H9 (cell line): ENCODE measurements around the gene HS6ST3. TPM values are rescaled to one million over a fixed set of nuclear protein-coding genes. Genes with fewer than 3 reads are reported as not detected.

Experiments used
- DNase-seq: peaks from one replicate; pipeline ENCODE4 v3.0.0-alpha.2; 2017
- H2AFZ ChIP-seq: one replicate; pipeline ENCODE4 v1.6.1; 2013; ENCODE audit warnings: mild to moderate bottlenecking, low read length, control low read depth, moderate library complexity
- H2AK5ac ChIP-seq: 2 replicates; pipeline ENCODE4 v1.6.1; 2013; ENCODE audit warnings: low read length, control low read depth, mixed read lengths; ENCODE audit not compliant: insufficient read length
- H2BK120ac ChIP-seq: one replicate; pipeline ENCODE4 v1.6.1; 2013; ENCODE audit warnings: low read depth, mild to moderate bottlenecking, low read length, control low read depth, inconsistent platforms; ENCODE audit not compliant: poor library complexity, severe bottlenecking
- H2BK12ac ChIP-seq: 2 replicates; pipeline ENCODE4 v1.6.1; 2013; ENCODE audit warnings: low read length, control low read depth, mixed read lengths, low read depth; ENCODE audit not compliant: insufficient read length
- H2BK15ac ChIP-seq: 2 replicates; pipeline ENCODE4 v1.6.1; 2013; ENCODE audit warnings: low read depth, low read length, control low read depth
- H2BK20ac ChIP-seq: one replicate; pipeline ENCODE4 v1.6.1; 2013; ENCODE audit warnings: low read depth, mild to moderate bottlenecking, low read length, control low read depth, inconsistent platforms; ENCODE audit not compliant: poor library complexity, severe bottlenecking
- H2BK5ac ChIP-seq: 2 replicates; pipeline ENCODE4 v1.6.1; 2013; ENCODE audit warnings: low read length, control low read depth, mixed read lengths; ENCODE audit not compliant: insufficient read length
- H3K14ac ChIP-seq: 2 replicates; pipeline ENCODE4 v1.6.1; 2013; ENCODE audit warnings: low read length, control low read depth; ENCODE audit not compliant: insufficient read depth
- H3K18ac ChIP-seq: 2 replicates; pipeline ENCODE4 v1.6.1; 2013; ENCODE audit warnings: low read depth, mild to moderate bottlenecking, mixed read lengths, low read length, control low read depth; ENCODE audit not compliant: insufficient read length
- H3K23ac ChIP-seq: 2 replicates; pipeline ENCODE4 v1.6.1; 2013; ENCODE audit warnings: low read length, control low read depth, mixed read lengths, low read depth; ENCODE audit not compliant: insufficient read length
- H3K23me2 ChIP-seq: 2 replicates; pipeline ENCODE4 v1.6.1; 2013; ENCODE audit warnings: low read depth, mild to moderate bottlenecking, mixed read lengths, low read length, control low read depth; ENCODE audit not compliant: insufficient read length, poor library complexity, severe bottlenecking
- H3K27ac ChIP-seq: 2 replicates; pipeline ENCODE4 v1.5.1; 2013; ENCODE audit warnings: low read length, control low read depth, mixed read lengths, low read depth; ENCODE audit not compliant: insufficient read length
- H3K27me3 ChIP-seq: 2 replicates; pipeline ENCODE4 v1.6.1; 2013; ENCODE audit warnings: low read length, control low read depth, inconsistent platforms; ENCODE audit not compliant: insufficient read depth
- H3K4ac ChIP-seq: 2 replicates; pipeline ENCODE4 v1.6.1; 2013; ENCODE audit warnings: low read depth, mild to moderate bottlenecking, control low read depth, inconsistent platforms, low read length, moderate library complexity
- H3K4me1 ChIP-seq: 2 replicates; pipeline ENCODE4 v1.6.1; 2013; ENCODE audit warnings: low read length, control low read depth, inconsistent platforms; ENCODE audit not compliant: insufficient read depth
- H3K4me2 ChIP-seq: 2 replicates; pipeline ENCODE4 v1.6.1; 2013; ENCODE audit warnings: low read length, control low read depth, mixed read lengths; ENCODE audit not compliant: insufficient read length, insufficient read depth
- H3K56ac ChIP-seq: 2 replicates; pipeline ENCODE4 v1.6.1; 2013; ENCODE audit warnings: low read depth, mild to moderate bottlenecking, mixed read lengths, low read length, control low read depth; ENCODE audit not compliant: insufficient read length
- H3K79me1 ChIP-seq: 2 replicates; pipeline ENCODE4 v1.6.1; 2013; ENCODE audit warnings: low read depth, mild to moderate bottlenecking, moderate library complexity, low read length, control low read depth, inconsistent platforms; ENCODE audit not compliant: insufficient read depth, poor library complexity, severe bottlenecking
- H3K79me2 ChIP-seq: 2 replicates; pipeline ENCODE4 v1.6.1; 2013; ENCODE audit warnings: low read length, control low read depth, inconsistent platforms; ENCODE audit not compliant: insufficient read depth
- H3K9ac ChIP-seq: 2 replicates; pipeline ENCODE4 v1.6.1; 2013; ENCODE audit warnings: low read length, control low read depth, mixed read lengths; ENCODE audit not compliant: insufficient read length; ENCODE audit errors: extremely low read depth
- H3K9me3 ChIP-seq: one replicate; pipeline ENCODE4 v1.6.1; 2013; ENCODE audit warnings: low read depth, low read length, inconsistent platforms; ENCODE audit not compliant: control insufficient read depth
- H3T11ph ChIP-seq: one replicate; pipeline ENCODE4 v1.6.1; 2013; ENCODE audit warnings: mild to moderate bottlenecking, low read length, control low read depth, inconsistent platforms
- H4K20me1 ChIP-seq: one replicate; pipeline ENCODE4 v1.6.1; 2013; ENCODE audit not compliant: control insufficient read depth, insufficient read length, insufficient read depth
- H4K5ac ChIP-seq: 2 replicates; pipeline ENCODE4 v1.6.1; 2013; ENCODE audit warnings: low read depth, mild to moderate bottlenecking, mixed read lengths, low read length, control low read depth; ENCODE audit not compliant: insufficient read length
- H4K8ac ChIP-seq: replicated peaks from 2 replicates; pipeline ENCODE4 v1.6.1; 2013; ENCODE audit warnings: low read length, control low read depth, mixed read lengths, low read depth; ENCODE audit not compliant: insufficient read length
- H4K91ac ChIP-seq: 2 replicates; pipeline ENCODE4 v1.6.1; 2013; ENCODE audit warnings: low read depth, mild to moderate bottlenecking, moderate library complexity, mixed read lengths, low read length, control low read depth; ENCODE audit not compliant: insufficient read length
- H3K27ac Mint-ChIP-seq, 3 experiments: 2 replicates in 2 of 3; 3 replicates in 1 of 3; pipeline ENCODE4 v1.8.0; 2020 to 2021; ENCODE audit warnings: mixed read lengths in 3 of 3, mild to moderate bottlenecking in 1 of 3, moderate library complexity in 1 of 3
- H3K27me3 Mint-ChIP-seq: 2 replicates; pipeline ENCODE4 v1.8.0; 2021; ENCODE audit warnings: low read depth, mild to moderate bottlenecking, moderate library complexity, mixed read lengths
- H3K36me3 Mint-ChIP-seq, 3 experiments: 2 replicates in 2 of 3; 3 replicates in 1 of 3; pipeline ENCODE4 v1.8.0; 2020 to 2021; ENCODE audit warnings: low read depth in 3 of 3, mixed read lengths in 3 of 3; ENCODE audit not compliant: insufficient read depth in 1 of 3
- H3K4me1 Mint-ChIP-seq, 2 experiments: 2 replicates each; pipeline ENCODE4 v1.8.0; 2020; ENCODE audit warnings: mixed read lengths in 2 of 2
- H3K4me3 Mint-ChIP-seq, 2 experiments: 2 replicates in 1 of 2; 3 replicates in 1 of 2; pipeline ENCODE4 v1.8.0; 2020 to 2021; ENCODE audit warnings: mild to moderate bottlenecking in 2 of 2, mixed read lengths in 2 of 2, moderate library complexity in 1 of 2
- H3K9me3 Mint-ChIP-seq, 2 experiments: 2 replicates in 1 of 2; 3 replicates in 1 of 2; pipeline ENCODE4 v1.8.0; 2020; ENCODE audit warnings: mild to moderate bottlenecking in 2 of 2, mixed read lengths in 2 of 2, moderate library complexity in 1 of 2
- CTCF ChIP-seq: fragments of 200-600 bp; sonication (generic); conservative IDR thresholded peaks from 3 replicates; pipeline ENCODE4 v1.8.0; 2021; ENCODE audit warnings: antibody characterized with exemption, mild to moderate bottlenecking
- WGBS: extraction: QIAGEN DNeasy Blood & Tissue Kit; methylation state at CpG from one replicate; pipeline ENCODE4 v1.1.7; 2013; ENCODE audit warnings: missing lambda C conversion rate, low lambda C conversion rate, mixed read lengths; ENCODE audit not compliant: insufficient read length; ENCODE audit errors: extremely low coverage; 5-methylcytosine and 5-hydroxymethylcytosine counted together
- total RNA-seq: library from RNA; stranded (reverse); gene quantifications from 2 replicates; pipeline ENCODE4 v1.2.1, GENCODE V29; 2021

The HS6ST3 gene
- total RNA-seq, 1 experiment from 2014 or later = 0.44 TPM

- no peak overlapping the region for H3K27ac Mint-ChIP-seq
- no peaks in the 10 kb centered on the region for H4K20me1 ChIP-seq
- WGBS = no CpG with 5 or more reads among the region's 4 CpGs
- no peak overlapping the region for H3K23ac ChIP-seq
- no peak overlapping the region for H3K18ac ChIP-seq
- no peaks in the 10 kb centered on the region; the same call in 1 of the 2 replicates for H3K27me3 Mint-ChIP-seq
- H2BK20ac ChIP-seq = no peak overlapping the region
- peaks cover 16 to 49% (median 35%) of the 10 kb centered on the region in 3 experiments for H3K36me3 Mint-ChIP-seq
- no peaks in the 10 kb centered on the region for H3K27me3 ChIP-seq
- H2BK15ac ChIP-seq = no peak overlapping the region
- no peak overlapping the region for H4K91ac ChIP-seq
- no peak overlapping the region for H2AFZ ChIP-seq
- no peaks in the 10 kb centered on the region for H3K23me2 ChIP-seq
- no peak for DNase-seq
- no peaks in the 10 kb centered on the region for H3K79me2 ChIP-seq
- no peak overlapping the region for H3T11ph ChIP-seq
- TF ChIP-seq CTCF = no peak
- no peak overlapping the region for H2BK120ac ChIP-seq
- H3K4me2 ChIP-seq = no peak overlapping the region
- H3K4me3 Mint-ChIP-seq = no peak overlapping the region
- no peaks in the 10 kb centered on the region for H3K4me1 ChIP-seq
- H3K9ac ChIP-seq = no peak overlapping the region
- H3K4me1 Mint-ChIP-seq = peaks cover 7% of the 10 kb centered on the region in 2 experiments; a peak in 3 of 4 replicates
- H3K9me3 ChIP-seq = peaks cover 5% of the 10 kb centered on the region
- H2BK5ac ChIP-seq = no peak overlapping the region
- H2AK5ac ChIP-seq = no peak overlapping the region
- no peak overlapping the region for H3K14ac ChIP-seq
- H3K9me3 Mint-ChIP-seq = peaks cover 38 to 42% of the 10 kb centered on the region in 2 experiments
- no peak overlapping the region for H2BK12ac ChIP-seq
- no peak overlapping the region for H3K4ac ChIP-seq
- no peak overlapping the region for H4K8ac ChIP-seq
- no peaks in the 10 kb centered on the region for H3K79me1 ChIP-seq
- H4K5ac ChIP-seq = no peak overlapping the region
- no peak overlapping the region for H3K56ac ChIP-seq
- H3K27ac ChIP-seq = no peak overlapping the region
These were observed 19.2 kb downstream of the HS6ST3 start for GRCh38 chr13:96109125-96109524.
